B cell (primary cell): ENCODE results near the gene BPIFB6. TPM values are rescaled to one million over a fixed set of nuclear protein-coding genes. Genes with fewer than 3 reads are reported as not detected.

Source experiments
- ATAC-seq: fragments of 200-7000 bp; cut with Tn5 transposase; one replicate; pipeline ENCODE4 v1.10.0; 2021; ENCODE audit warnings: low read depth, mild to moderate bottlenecking, moderate number of reproducible peaks, moderate library complexity
- CTCF ChIA-PET: fragments of 350-600 bp; sonication (Branson Sonifier 250); formaldehyde crosslinking; loops from one replicate; lab custom pipeline; 2021; ENCODE audit warnings: antibody characterized with exemption, inconsistent platforms; lab: Charles Lee
- POLR2A ChIA-PET: fragments of 350-600 bp; sonication (Branson Sonifier 250); formaldehyde crosslinking; loops from one replicate; lab custom pipeline; 2021; ENCODE audit warnings: antibody characterized with exemption; lab: Charles Lee
- DNase-seq: peaks from one replicate; pipeline ENCODE4 v3.0.0; 2013
- H2AFZ ChIP-seq: 2 replicates; pipeline ENCODE4 v1.6.1; 2012; ENCODE audit warnings: mild to moderate bottlenecking, low read depth, low read length; ENCODE audit not compliant: insufficient read depth, poor library complexity, severe bottlenecking
- H3K27ac ChIP-seq, 2 donors: 1 replicate in 1 of 2; 2 replicates in 1 of 2; pipeline ENCODE4 v1.5.1; 2012 to 2013; ENCODE audit warnings: low read length in 2 of 2, mild to moderate bottlenecking in 2 of 2, moderate library complexity in 1 of 2
- H3K27me3 ChIP-seq, 4 experiments: fragments of 200-600 bp in 1 of 4; sonication (generic) in 1 of 4; replicated peaks in 1 of 4; 1 replicate in 2 of 4; 2 replicates in 2 of 4; pipeline versions ENCODE4 v1.6.1 to v1.7.0; 2013 to 2016; ENCODE audit warnings: low read length in 3 of 4, mild to moderate bottlenecking in 2 of 4, mixed read lengths in 1 of 4, moderate library complexity in 1 of 4; ENCODE audit not compliant: insufficient read depth in 4 of 4, control insufficient read depth in 3 of 4; ENCODE audit errors: control extremely low read depth in 1 of 4
- H3K36me3 ChIP-seq, 2 experiments: replicated peaks in 1 of 2; 1 replicate in 1 of 2; 2 replicates in 1 of 2; pipeline versions ENCODE4 v1.6.1 to v1.7.1; 2013; ENCODE audit warnings: low read length in 1 of 2; ENCODE audit not compliant: insufficient read depth in 2 of 2, control insufficient read depth in 1 of 2; ENCODE audit errors: control extremely low read depth in 1 of 2, extremely low read depth in 1 of 2
- H3K4me1 ChIP-seq, 2 donors: fragments of 200-600 bp in 1 of 2; sonication (generic) in 1 of 2; 1 replicate in 1 of 2; 2 replicates in 1 of 2; pipeline versions ENCODE4 v1.5.1 to v1.6.1; 2013 to 2017; ENCODE audit warnings: low read length in 2 of 2; ENCODE audit not compliant: control insufficient read depth in 2 of 2, insufficient read depth in 2 of 2
- H3K4me2 ChIP-seq: replicated peaks from 2 replicates; pipeline ENCODE3; 2012; ENCODE audit warnings: mild to moderate bottlenecking, low read depth, low read length; ENCODE audit not compliant: poor library complexity, severe bottlenecking
- H3K4me3 ChIP-seq, 5 experiments: fragments of 200-600 bp in 1 of 5; sonication (generic) in 1 of 5; 1 replicate in 3 of 5; 2 replicates in 2 of 5; pipeline versions ENCODE4 v1.5.1 to v1.7.0; 2011 to 2016; ENCODE audit warnings: low read length in 4 of 5, mild to moderate bottlenecking in 4 of 5, low read depth in 2 of 5, control low read depth in 1 of 5, moderate library complexity in 1 of 5; ENCODE audit not compliant: insufficient read depth in 1 of 5; ENCODE audit errors: control extremely low read depth in 1 of 5, extremely low read depth in 1 of 5
- H3K79me2 ChIP-seq: fragments of 200-600 bp; sonication (generic); one replicate; pipeline ENCODE4 v1.6.0; 2016; ENCODE audit warnings: low read length; ENCODE audit not compliant: control insufficient read depth, insufficient read depth
- H3K9ac ChIP-seq: fragments of 200-600 bp; sonication (generic); 2 replicates; pipeline ENCODE4 v1.6.1; 2017; ENCODE audit warnings: mild to moderate bottlenecking, low read length, moderate library complexity
- H3K9me3 ChIP-seq, 3 donors: one replicate each; pipeline versions ENCODE4 v1.6.1 to v1.7.1; 2013; ENCODE audit warnings: low read length in 2 of 3; ENCODE audit not compliant: control insufficient read depth in 2 of 3, insufficient read depth in 1 of 3; ENCODE audit errors: control extremely low read depth in 1 of 3
- H4K20me1 ChIP-seq: 2 replicates; pipeline ENCODE4 v1.6.0; 2012; ENCODE audit warnings: mild to moderate bottlenecking, low read length; ENCODE audit not compliant: insufficient read depth, control insufficient read depth, poor library complexity, severe bottlenecking
- H3K27ac Mint-ChIP-seq: one replicate; pipeline ENCODE4 v1.8.0; 2021; ENCODE audit warnings: mixed read lengths
- H3K27me3 Mint-ChIP-seq: one replicate; pipeline ENCODE4 v1.8.0; 2021; ENCODE audit warnings: mixed read lengths
- H3K4me1 Mint-ChIP-seq: one replicate; pipeline ENCODE4 v1.8.0; 2021; ENCODE audit warnings: mixed read lengths
- H3K4me3 Mint-ChIP-seq: one replicate; pipeline ENCODE4 v1.8.0; 2021; ENCODE audit warnings: mixed read lengths
- H3K9me3 Mint-ChIP-seq: one replicate; pipeline ENCODE4 v1.8.0; 2022; ENCODE audit warnings: mixed read lengths; ENCODE audit not compliant: insufficient read depth
- CTCF ChIP-seq: fragments of 200-600 bp; IDR thresholded peaks from one replicate; pipeline ENCODE4 v1.8.0; 2022; ENCODE audit warnings: antibody characterized with exemption, mild to moderate bottlenecking
- EZH2 ChIP-seq: IDR thresholded peaks from 2 replicates; pipeline ENCODE4 v1.6.1; 2012; ENCODE audit warnings: borderline replicate concordance, low read depth, mild to moderate bottlenecking, moderate library complexity, low read length; ENCODE audit not compliant: insufficient read depth, poor library complexity, severe bottlenecking
- WGBS: methylation state at CpG from one replicate; pipeline ENCODE4 v1.1.5; 2013; ENCODE audit warnings: missing lambda C conversion rate; ENCODE audit not compliant: insufficient coverage; 5-methylcytosine and 5-hydroxymethylcytosine counted together
- intact Hi-C: fragments of 100-400 bp; cut with micrococcal nuclease; formaldehyde crosslinking; loops from one replicate; pipeline ENCODE4 v1.10.0; 2022
- polyA plus RNA-seq: library from polyadenylated mRNA; depleted of rRNA; stranded (reverse); fragments of >200 nt; gene quantifications from 2 replicates; pipeline ENCODE4 v1.2.3, GENCODE V29; 2012
- total RNA-seq, 2 donors: library from RNA; stranded (reverse); fragments of 120-200 nt in 1 of 2; gene quantifications; 1 replicate in 1 of 2; 2 replicates in 1 of 2; pipeline versions ENCODE4 v1.2.3 to v1.2.4, GENCODE V29; 2013 to 2022

The BPIFB6 gene
- total and polyA plus RNA-seq, 2 donors (not counting 1 experiment from before 2014, with no cell fraction given), result not detected

- no peaks in the 10 kb centered on the region for H3K4me1 ChIP-seq
- no peak overlapping the region for H2AFZ ChIP-seq
- intact Hi-C loops, result no loop called here
- H3K4me3 ChIP-seq, result no peak overlapping the region
- Mint-ChIP-seq H3K9me3 (no peaks in the 10 kb centered on the region), H3K27me3 (no peaks in the 10 kb centered on the region), H3K4me3 (no peak overlapping the region), H3K27ac (no peak overlapping the region), H3K4me1 (no peaks in the 10 kb centered on the region)
- 83% methylated on average over 8 of the region's 9 CpGs for WGBS
- H3K9ac ChIP-seq, result no peak overlapping the region
- ATAC-seq (no peak), DNase-seq (no peak)
- H3K27ac ChIP-seq, result no peak overlapping the region
- H3K36me3 ChIP-seq, result no peaks in the 10 kb centered on the region
- no peak overlapping the region for H3K4me2 ChIP-seq
- H3K9me3 ChIP-seq, result no peaks in the 10 kb centered on the region
- POLR2A ChIA-PET, result no interaction called here
- no peaks in the 10 kb centered on the region for H4K20me1 ChIP-seq
- TF ChIP-seq EZH2 (no peak), CTCF (no peak)
- CTCF ChIA-PET, result no interaction called here
- no peaks in the 10 kb centered on the region for H3K27me3 ChIP-seq
- no peaks in the 10 kb centered on the region for H3K79me2 ChIP-seq
These were observed 30.8 kb downstream of the BPIFB6 start for GRCh38 chr20:33062105-33062824.

- H3K36me3 ChIP-seq, result no peaks in the 10 kb centered on the region
- Mint-ChIP-seq H3K9me3 (no peaks in the 10 kb centered on the region), H3K27ac (no peak overlapping the region), H3K27me3 (no peaks in the 10 kb centered on the region), H3K4me3 (no peak overlapping the region), H3K4me1 (no peaks in the 10 kb centered on the region)
- TF ChIP-seq EZH2 (no peak), CTCF (no peak)
- H3K79me2 ChIP-seq, result no peaks in the 10 kb centered on the region
- ATAC-seq (no peak), DNase-seq (no peak)
- no peak overlapping the region for H3K9ac ChIP-seq
- CTCF ChIA-PET, result no interaction called here
- POLR2A ChIA-PET, result no interaction called here
- no peak overlapping the region for H3K4me2 ChIP-seq
- no CpG with 5 or more reads among the region's 1 CpG for WGBS
- no peaks in the 10 kb centered on the region for H3K27me3 ChIP-seq
- H3K4me1 ChIP-seq, result no peaks in the 10 kb centered on the region
- no peak overlapping the region for H3K27ac ChIP-seq
- no peak overlapping the region for H3K4me3 ChIP-seq
- no peaks in the 10 kb centered on the region for H3K9me3 ChIP-seq
- H4K20me1 ChIP-seq, result no peaks in the 10 kb centered on the region
- no peak overlapping the region for H2AFZ ChIP-seq
- intact Hi-C loops, result no loop called here
These were observed 31.3 kb downstream of the BPIFB6 start for GRCh38 chr20:33062825-33063149.
